Effector memory CD8-positive, alpha-beta T cell (primary cell): ENCODE results near the gene COL5A1.
"Not testable (repeated sequence)": the region's sequence is repeated elsewhere in the genome, so short reads cannot be mapped to it uniquely, and the experiment has no call there.

Experiments
- ATAC-seq: fragments of 150-1000 bp; cut with Tn5 transposase; replicated peaks from 2 replicates; pipeline ENCODE4 v1.10.0; 2021; ENCODE audit warnings: mild to moderate bottlenecking, moderate library complexity
- DNase-seq, 3 experiments: peaks; one replicate each; pipeline ENCODE4 v3.0.0; 2021
- H3K27ac Mint-ChIP-seq, 2 donors: one replicate each; pipeline ENCODE4 v1.8.0; 2022; ENCODE audit warnings: mild to moderate bottlenecking in 2 of 2, mixed read lengths in 2 of 2, moderate library complexity in 2 of 2
- H3K27me3 Mint-ChIP-seq, 2 donors: one replicate each; pipeline ENCODE4 v1.8.0; 2022; ENCODE audit warnings: mixed read lengths in 2 of 2
- H3K36me3 Mint-ChIP-seq: one replicate; pipeline ENCODE4 v1.8.0; 2022; ENCODE audit warnings: mild to moderate bottlenecking, moderate library complexity, mixed read lengths; ENCODE audit not compliant: insufficient read depth
- H3K4me1 Mint-ChIP-seq, 2 donors: one replicate each; pipeline ENCODE4 v1.8.0; 2022; ENCODE audit warnings: low read depth in 2 of 2, mixed read lengths in 2 of 2
- H3K4me3 Mint-ChIP-seq, 2 donors: one replicate each; pipeline ENCODE4 v1.8.0; 2022; ENCODE audit warnings: mild to moderate bottlenecking in 2 of 2, mixed read lengths in 2 of 2, moderate library complexity in 2 of 2
- H3K9me3 Mint-ChIP-seq, 2 donors: one replicate each; pipeline ENCODE4 v1.8.0; 2022; ENCODE audit warnings: mixed read lengths in 2 of 2

Gene COL5A1

DNA sequence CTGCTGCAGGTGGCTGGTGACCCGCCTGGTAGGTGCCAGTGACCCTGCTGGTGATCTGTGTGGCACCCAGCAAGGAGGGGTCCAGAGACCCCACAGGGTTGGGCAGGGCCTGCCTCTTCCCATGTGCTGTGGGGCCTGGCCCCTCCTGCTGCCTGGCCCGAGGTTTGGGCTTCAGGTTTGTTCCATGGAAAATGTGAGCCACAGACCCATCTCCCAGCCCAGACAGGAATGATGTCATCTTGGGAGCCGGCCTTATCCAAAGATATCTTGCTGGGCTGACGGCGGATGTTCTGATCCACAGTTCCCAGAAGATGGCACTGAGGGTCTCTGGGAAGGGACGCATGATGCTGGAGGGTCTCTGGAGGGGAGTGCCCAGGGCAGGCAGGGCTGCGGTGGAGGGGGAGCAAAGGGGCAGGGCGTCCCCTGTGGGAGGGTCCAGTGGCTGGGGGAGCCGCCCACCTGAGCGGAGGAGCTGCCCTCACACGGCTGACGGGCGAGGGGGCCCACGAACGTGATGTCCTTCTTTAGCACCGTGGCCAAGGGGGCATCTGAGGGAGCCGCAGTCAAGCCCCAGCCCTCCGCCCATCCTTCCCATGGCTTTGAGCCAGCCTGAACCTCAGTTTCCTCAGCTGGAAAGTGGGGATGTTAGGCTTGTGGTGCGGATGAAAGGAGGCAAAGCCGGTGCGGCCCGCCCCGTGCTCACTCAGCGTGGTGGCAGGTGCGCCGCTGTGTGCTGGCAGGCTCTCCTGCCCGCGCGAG is 68.1 kb downstream of the COL5A1 start:
- no peak overlapping the region for H3K27ac Mint-ChIP-seq
- peaks cover 0 to 8% of the 10 kb centered on the region in 2 donors for H3K9me3 Mint-ChIP-seq
- no peak for DNase-seq
- no peak for ATAC-seq
- peaks cover 0 to 9% of the 10 kb centered on the region in 2 donors for H3K4me1 Mint-ChIP-seq
- H3K27me3 Mint-ChIP-seq = peaks cover 8 to 9% of the 10 kb centered on the region in 2 donors
- no peak overlapping the region for H3K4me3 Mint-ChIP-seq
- peaks cover 3% of the 10 kb centered on the region for H3K36me3 Mint-ChIP-seq

DNA sequence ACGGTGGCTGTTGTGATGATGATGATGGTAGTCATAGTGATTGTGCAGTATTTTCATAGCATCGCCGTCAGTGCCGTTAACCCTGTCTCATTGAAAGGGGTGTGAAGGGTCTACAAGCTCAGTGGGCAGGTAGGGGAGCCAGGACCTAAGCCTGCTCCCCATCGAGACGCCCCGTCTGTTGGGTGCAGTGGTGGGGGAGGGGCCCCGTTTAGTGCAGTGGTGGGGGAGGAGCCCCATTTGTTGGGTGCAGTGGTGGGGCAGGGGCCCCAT is 68.6 kb downstream of the COL5A1 start:
- H3K4me3 Mint-ChIP-seq = no peak overlapping the region
- H3K36me3 Mint-ChIP-seq = peaks cover 3% of the 10 kb centered on the region
- peaks cover 0 to 10% of the 10 kb centered on the region in 2 donors for H3K4me1 Mint-ChIP-seq
- H3K27ac Mint-ChIP-seq = no peak overlapping the region
- peaks cover 4 to 8% of the 10 kb centered on the region in 2 donors for H3K27me3 Mint-ChIP-seq
- ATAC-seq (no peak), DNase-seq (no peak)
- peaks cover 0 to 10% of the 10 kb centered on the region in 2 donors for H3K9me3 Mint-ChIP-seq

DNA sequence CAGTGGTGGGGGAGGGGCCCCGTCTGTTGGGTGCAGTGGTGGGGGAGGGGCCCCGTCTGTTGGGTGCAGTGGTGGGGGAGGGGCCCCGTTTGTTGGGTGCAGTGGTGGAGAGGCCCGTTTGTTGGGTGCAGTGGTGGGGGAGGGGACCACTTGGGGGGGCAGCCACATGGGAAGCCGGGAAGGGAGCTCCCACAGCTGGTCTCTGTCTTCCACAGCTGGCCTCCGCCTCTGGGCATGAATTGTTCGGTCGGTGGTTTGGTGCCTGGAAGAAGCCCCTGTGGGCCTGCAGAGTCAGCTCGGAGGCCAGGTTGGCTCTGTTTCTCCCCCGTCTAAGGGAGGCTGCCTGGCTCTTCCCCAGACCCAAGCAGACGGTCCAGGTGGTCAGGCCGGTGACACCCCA is 69.3 kb downstream of the COL5A1 start:
- ATAC-seq = no peak
- Mint-ChIP-seq H3K36me3 (peaks cover 3% of the 10 kb centered on the region), H3K27ac (peak overlapping the region in 1 of 2 donors; percentile 92), H3K27me3 (peaks cover 0 to 6% of the 10 kb centered on the region in 2 donors), H3K9me3 (peaks cover 0 to 10% of the 10 kb centered on the region in 2 donors), H3K4me1 (peaks cover 0 to 12% of the 10 kb centered on the region in 2 donors), H3K4me3 (no peak overlapping the region)
- no peak for DNase-seq

DNA sequence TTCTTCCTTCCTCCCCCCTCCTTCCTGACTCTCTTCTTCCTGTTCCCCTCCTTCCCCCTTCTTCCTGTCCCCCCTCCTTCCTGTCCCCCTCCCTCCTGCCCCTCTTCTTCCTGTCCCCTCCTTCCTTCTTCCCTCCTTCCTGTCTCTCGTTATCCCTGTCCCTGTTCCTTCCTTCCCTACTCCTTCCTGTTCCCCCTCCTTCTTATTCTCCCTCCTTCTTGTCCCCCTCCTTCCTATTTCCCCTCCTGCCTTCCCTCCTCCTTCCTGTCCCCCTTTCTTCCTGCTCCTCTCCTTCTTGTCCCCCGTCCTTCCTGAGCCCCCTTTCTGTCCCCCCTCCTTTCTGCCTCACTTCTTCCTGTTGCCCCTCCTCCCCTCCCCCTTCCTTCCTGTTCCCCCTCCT is 70.6 kb downstream of the COL5A1 start:
- peak overlapping the region; percentile 73 to 92 for H3K27ac Mint-ChIP-seq
- DNase-seq = no peak
- peaks cover 3% of the 10 kb centered on the region for H3K36me3 Mint-ChIP-seq
- peaks cover 0 to 10% of the 10 kb centered on the region in 2 donors for H3K9me3 Mint-ChIP-seq
- H3K4me1 Mint-ChIP-seq = peaks cover 0 to 16% of the 10 kb centered on the region in 2 donors
- H3K4me3 Mint-ChIP-seq = no peak overlapping the region
- ATAC-seq = no peak
- no peaks in the 10 kb centered on the region for H3K27me3 Mint-ChIP-seq

DNA sequence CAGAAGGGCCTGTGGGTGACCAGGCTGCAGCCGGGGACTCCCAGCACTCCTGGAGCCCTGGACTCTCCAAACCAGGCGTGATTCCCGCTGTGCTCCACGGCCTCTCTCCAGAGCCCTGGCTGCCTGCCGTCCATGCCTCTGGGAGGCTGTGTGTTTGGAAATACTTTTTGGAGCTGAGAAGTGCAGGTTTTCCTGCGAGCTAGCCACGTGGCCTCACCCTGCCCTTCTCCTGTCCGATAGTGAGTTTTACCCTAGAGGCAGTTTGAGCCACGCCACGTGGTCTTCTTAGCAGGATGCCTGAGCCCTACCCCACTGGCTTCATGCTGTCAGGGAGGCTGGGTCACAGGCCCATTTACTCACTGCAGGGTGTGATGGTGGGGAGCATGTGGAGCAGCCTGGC is 71.3 kb downstream of the COL5A1 start:
- Mint-ChIP-seq H3K4me1 (peaks cover 0 to 16% of the 10 kb centered on the region in 2 donors), H3K4me3 (no peak overlapping the region), H3K36me3 (peaks cover 3% of the 10 kb centered on the region), H3K9me3 (peaks cover 0 to 10% of the 10 kb centered on the region in 2 donors), H3K27ac (peak overlapping the region; percentile 73 to 92), H3K27me3 (no peaks in the 10 kb centered on the region)
- ATAC-seq (no peak), DNase-seq (no peak)

DNA sequence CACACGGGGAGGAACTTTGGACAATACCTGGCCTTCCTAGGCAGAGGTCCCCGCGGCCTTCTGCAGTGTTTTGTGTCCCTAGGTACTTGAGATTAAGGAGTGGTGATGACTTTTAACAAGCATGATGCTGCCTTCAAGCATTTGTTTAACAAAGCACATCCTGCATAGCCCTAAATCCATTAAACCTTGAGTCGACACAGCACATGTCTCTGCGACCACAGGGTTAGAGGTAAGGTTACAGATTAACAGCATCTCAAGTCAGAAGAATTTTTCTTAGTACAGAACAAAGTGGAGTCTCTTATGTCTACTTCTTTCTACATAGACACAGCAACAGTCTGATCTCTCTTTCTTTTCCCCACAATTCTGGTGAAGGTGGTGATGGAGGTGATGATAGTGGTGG is 73.9 kb downstream of the COL5A1 start:
- ATAC-seq, H3K36me3 Mint-ChIP-seq, H3K27me3 Mint-ChIP-seq, H3K9me3 Mint-ChIP-seq, H3K4me3 Mint-ChIP-seq, DNase-seq: not testable (repeated sequence)
- Mint-ChIP-seq H3K27ac (peak overlapping the region in 1 of 2 donors; percentile 23), H3K4me1 (peaks cover 0 to 14% of the 10 kb centered on the region in 2 donors)

DNA sequence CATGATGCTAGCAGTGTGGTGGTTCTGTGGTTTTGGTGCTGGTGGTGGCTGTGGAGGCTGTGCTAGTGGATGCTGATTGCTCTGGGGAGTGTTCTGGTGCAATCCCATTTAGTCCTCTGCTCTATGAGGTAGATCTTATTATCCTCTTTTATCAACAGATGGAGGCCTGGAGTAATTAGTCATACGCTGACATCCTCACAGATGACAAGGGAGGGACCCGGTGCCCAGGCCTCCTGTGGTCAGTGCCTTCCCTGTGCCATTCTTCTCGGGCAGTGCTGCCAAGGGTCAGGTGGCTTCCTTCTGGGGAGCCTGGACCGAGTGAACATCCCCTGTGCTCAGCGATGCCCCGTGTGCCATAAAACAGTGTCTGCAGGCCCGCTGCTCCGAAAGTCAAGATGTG is 74.5 kb downstream of the COL5A1 start:
- H3K9me3 Mint-ChIP-seq = peaks cover 0 to 10% of the 10 kb centered on the region in 2 donors
- H3K27ac Mint-ChIP-seq = no peak overlapping the region
- H3K27me3 Mint-ChIP-seq = no peaks in the 10 kb centered on the region

DNA sequence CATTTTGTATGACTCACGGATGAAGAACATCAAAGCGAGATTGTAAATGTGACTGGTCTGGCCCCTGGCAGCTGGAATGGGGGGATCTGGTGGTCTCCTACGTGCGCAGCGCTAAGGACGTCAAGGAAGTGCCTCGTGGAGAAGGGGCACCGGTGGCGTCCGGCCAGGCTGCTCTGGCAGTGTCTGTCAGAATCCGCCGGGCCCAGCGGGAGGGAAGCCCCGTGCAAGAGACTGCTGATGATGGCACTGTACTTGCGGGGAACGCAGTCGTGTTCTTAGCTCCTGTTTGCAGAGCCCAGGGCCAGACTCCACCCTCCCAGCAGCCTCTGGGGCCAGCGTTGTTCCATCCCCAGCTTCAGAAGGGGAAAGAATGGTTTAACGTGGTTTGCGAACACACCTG is 75.5 kb downstream of the COL5A1 start:
- H3K27ac Mint-ChIP-seq = no peak overlapping the region
- peaks cover 0 to 14% of the 10 kb centered on the region in 2 donors for H3K4me1 Mint-ChIP-seq
- H3K36me3 Mint-ChIP-seq = no peaks in the 10 kb centered on the region
- DNase-seq (no peak), ATAC-seq (no peak)
- H3K4me3 Mint-ChIP-seq = no peak overlapping the region
- peaks cover 0 to 10% of the 10 kb centered on the region in 2 donors for H3K9me3 Mint-ChIP-seq
- H3K27me3 Mint-ChIP-seq = no peaks in the 10 kb centered on the region

More for the DNA sequence above, 74.5 kb downstream of the COL5A1 start:
- Mint-ChIP-seq H3K4me3 (no peak overlapping the region), H3K4me1 (peaks cover 0 to 14% of the 10 kb centered on the region in 2 donors), H3K36me3 (peaks cover 3% of the 10 kb centered on the region)
- no peak for DNase-seq
- ATAC-seq = no peak

DNA sequence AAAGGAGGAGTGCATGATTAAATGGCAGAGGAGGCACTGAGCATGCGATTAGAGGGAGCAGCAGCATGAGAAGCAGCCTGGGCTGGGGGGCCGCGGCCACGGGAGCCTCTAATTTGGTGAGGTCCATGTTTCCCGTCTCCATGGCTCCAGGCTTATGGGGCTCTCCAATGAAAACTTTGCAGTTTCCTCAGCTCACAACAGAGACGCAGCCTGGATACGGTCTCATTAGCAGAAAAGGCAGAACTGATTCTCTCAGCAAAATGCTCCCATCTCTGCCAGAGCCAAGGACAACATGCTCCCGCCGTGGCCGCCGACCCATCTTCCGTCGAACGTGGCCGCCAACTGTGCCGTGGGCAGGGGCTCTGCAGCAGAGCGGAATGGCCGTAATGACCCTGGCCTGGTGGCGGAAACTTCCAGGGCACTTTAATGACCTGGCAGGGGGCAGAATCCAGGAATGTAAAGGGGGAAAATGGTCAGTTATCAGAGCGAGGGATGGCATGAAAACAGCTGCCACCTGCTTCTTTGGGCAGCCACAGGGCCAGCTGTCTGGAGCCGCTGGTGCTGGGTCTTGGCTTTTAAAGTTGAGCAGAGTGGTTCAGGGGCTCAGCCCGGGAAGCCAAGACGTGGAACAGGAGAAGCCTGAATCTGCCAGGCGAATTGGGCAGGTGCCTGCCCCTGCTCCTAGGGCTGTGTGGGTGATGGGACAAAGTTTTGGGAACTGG is 76.5 kb downstream of the COL5A1 start:
- Mint-ChIP-seq H3K9me3 (peaks cover 0 to 10% of the 10 kb centered on the region in 2 donors), H3K36me3 (peaks cover 6% of the 10 kb centered on the region), H3K27me3 (peaks cover 6 to 10% of the 10 kb centered on the region in 2 donors), H3K27ac (no peak overlapping the region), H3K4me1 (peaks cover 0 to 16% of the 10 kb centered on the region in 2 donors), H3K4me3 (no peak overlapping the region)
- DNase-seq = no peak
- no peak for ATAC-seq

DNA sequence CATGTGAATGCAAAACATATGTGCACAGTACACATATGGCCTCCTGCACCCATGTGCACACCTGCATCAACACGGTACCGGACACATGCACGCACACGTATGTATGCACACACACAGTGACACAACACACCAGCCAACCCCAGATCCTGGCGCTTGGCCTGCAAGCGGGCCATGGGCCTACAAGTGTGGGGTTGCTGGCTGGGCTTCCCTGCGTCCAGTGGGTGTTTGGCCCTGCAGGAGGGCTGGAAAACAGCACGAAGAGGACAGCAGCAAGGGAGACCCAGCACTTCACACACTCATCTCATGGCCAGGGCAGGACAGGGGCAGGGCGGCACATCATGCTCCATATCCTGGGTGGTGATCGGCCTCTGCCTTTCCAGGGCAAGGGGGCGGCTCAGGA is 77.7 kb downstream of the COL5A1 start:
- peaks cover 0 to 14% of the 10 kb centered on the region in 2 donors for H3K4me1 Mint-ChIP-seq
- ATAC-seq = no peak
- H3K4me3 Mint-ChIP-seq = no peak overlapping the region
- peaks cover 6 to 10% of the 10 kb centered on the region in 2 donors for H3K27me3 Mint-ChIP-seq
- no peak overlapping the region for H3K27ac Mint-ChIP-seq
- DNase-seq = no peak
- H3K9me3 Mint-ChIP-seq = peaks cover 0 to 5% of the 10 kb centered on the region in 2 donors
- peaks cover 6% of the 10 kb centered on the region for H3K36me3 Mint-ChIP-seq

DNA sequence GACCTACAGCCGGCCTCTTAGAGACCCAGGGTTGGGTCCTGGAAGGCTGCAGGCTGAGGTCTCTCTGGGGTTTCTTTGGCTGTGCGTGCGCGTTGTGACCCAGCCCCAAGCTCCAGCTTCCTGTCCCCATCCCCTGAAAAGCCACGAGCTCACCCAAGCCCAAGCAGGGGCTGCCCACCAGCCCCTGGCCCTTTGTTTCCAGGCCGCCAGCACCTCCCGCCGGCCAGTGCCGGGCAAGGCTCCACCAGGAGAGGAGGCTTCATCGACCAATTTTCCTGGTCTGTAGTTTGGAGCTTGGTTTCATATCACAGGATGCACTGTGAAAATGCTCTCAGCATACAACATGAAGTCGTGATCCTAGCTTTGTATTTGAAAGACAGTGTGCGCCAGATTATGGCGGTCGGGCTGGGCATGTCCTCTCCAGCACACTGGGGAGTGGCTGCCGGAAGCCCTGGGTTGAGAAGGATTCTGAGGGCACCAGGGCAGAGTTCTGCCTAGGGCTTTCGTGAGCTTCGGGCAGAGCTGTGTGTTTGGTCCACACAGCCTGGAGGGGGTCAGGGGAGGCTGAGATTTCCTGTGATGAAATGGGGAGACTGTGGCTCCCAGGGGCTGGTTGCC is 78.6 kb downstream of the COL5A1 start:
- peaks cover 6% of the 10 kb centered on the region for H3K36me3 Mint-ChIP-seq
- no peaks in the 10 kb centered on the region for H3K9me3 Mint-ChIP-seq
- no peak for DNase-seq
- H3K4me1 Mint-ChIP-seq = peaks cover 0 to 13% of the 10 kb centered on the region in 2 donors
- no peak overlapping the region for H3K4me3 Mint-ChIP-seq
- peaks cover 6 to 10% of the 10 kb centered on the region in 2 donors for H3K27me3 Mint-ChIP-seq
- no peak for ATAC-seq
- H3K27ac Mint-ChIP-seq = no peak overlapping the region

DNA sequence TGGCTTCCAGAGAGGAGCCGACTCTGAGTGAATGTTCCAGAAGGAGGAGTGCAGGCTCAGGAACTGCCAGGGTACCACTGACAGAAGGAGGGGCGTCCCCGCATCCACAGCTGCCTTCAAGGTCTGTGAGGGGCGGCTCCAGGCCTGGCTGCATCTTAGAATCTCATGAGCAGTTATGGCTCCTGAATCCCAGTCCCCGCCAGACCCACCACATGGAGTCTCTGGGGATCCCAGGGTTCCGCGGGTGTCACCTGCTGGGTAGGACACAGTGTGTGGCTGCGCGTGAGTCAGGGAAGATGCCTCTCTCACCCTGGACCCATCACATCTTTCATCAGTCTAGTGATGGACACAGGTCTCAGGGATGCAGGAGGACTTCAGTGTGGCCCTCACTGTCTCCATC is 79.2 kb downstream of the COL5A1 start:
- DNase-seq (no peak), ATAC-seq (no peak)
- no peaks in the 10 kb centered on the region for H3K9me3 Mint-ChIP-seq
- H3K27ac Mint-ChIP-seq = no peak overlapping the region
- no peak overlapping the region for H3K4me3 Mint-ChIP-seq
- H3K4me1 Mint-ChIP-seq = peaks cover 0 to 17% of the 10 kb centered on the region in 2 donors
- peaks cover 6% of the 10 kb centered on the region for H3K36me3 Mint-ChIP-seq
- H3K27me3 Mint-ChIP-seq = peaks cover 6 to 10% of the 10 kb centered on the region in 2 donors

DNA sequence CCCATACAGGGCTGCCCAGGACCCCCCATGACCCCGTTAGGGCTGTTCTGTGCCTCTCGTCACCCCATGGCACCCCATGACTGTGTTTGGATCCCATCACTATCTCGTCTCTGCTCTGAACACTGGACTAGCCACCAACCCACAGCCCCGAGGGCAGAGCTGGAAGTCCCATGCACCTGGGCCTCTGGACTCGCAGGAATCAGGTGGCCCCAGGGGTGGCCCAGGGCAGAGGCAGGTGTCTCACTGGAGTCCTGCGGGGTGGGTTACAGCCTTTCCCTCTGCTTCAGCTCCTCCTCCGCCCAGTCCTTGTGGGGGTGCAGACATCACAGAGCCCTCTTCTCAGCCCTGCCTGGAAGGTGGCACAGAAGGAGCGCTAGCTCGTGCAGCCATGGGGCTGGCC is 79.7 kb downstream of the COL5A1 start:
- no peak overlapping the region for H3K4me3 Mint-ChIP-seq
- peaks cover 0 to 12% of the 10 kb centered on the region in 2 donors for H3K4me1 Mint-ChIP-seq
- peaks cover 6 to 10% of the 10 kb centered on the region in 2 donors for H3K27me3 Mint-ChIP-seq
- peak overlapping the region in 1 of 2 donors; percentile 44 for H3K27ac Mint-ChIP-seq
- H3K9me3 Mint-ChIP-seq = no peaks in the 10 kb centered on the region
- H3K36me3 Mint-ChIP-seq = peaks cover 6% of the 10 kb centered on the region
- no peak for DNase-seq
- no peak for ATAC-seq
